HCT116 (cell line): ENCODE data around the gene MBP. TPM values are rescaled to one million over a fixed set of nuclear protein-coding genes. Genes with fewer than 3 reads are reported as not detected.

Source experiments
- ATAC-seq: fragments of 200-7000 bp; cut with Tn5 transposase; 2 replicates; pipeline ENCODE4 v1.9.1; 2020; ENCODE audit warnings: mild to moderate bottlenecking, moderate library complexity
- BruUV-seq: library from RNA; stranded (reverse); fragments of 400-500 nt; replicated peaks from 2 replicates; lab custom pipeline; 2021; lab: Mats Ljungman, UMichigan
- CTCF ChIA-PET: fragments of 300-600 bp; sonication (Branson Sonifier 250); formaldehyde crosslinking; loops from one replicate; lab custom pipeline; 2021; ENCODE audit warnings: antibody characterized with exemption; lab: Charles Lee
- POLR2A ChIA-PET: fragments of 300-600, 350-600 bp; sonication (Branson Sonifier 250); formaldehyde crosslinking; loops from one replicate; lab custom pipeline; 2021; ENCODE audit warnings: antibody characterized with exemption; lab: Charles Lee
- RAD21 ChIA-PET, 2 experiments: fragments of 300-600 bp; sonication (Branson Sonifier 250); formaldehyde crosslinking; loops; one replicate each; lab custom pipeline; 2023; ENCODE audit warnings: low total read pairs in 2 of 2; ENCODE audit not compliant: uncharacterized antibody in 2 of 2, unreplicated experiment in 2 of 2, low non-redundant PET in 1 of 2; lab: Charles Lee
- DNase-seq: peaks from one replicate; pipeline ENCODE4 v3.0.0-alpha.2; 2010; ENCODE audit warnings: low read depth, low spot score
- H2AFZ ChIP-seq: fragments of 200-600 bp; shearing (Covaris generic), sonication (generic); 2 replicates; pipeline ENCODE4 v1.6.1; 2017; ENCODE audit warnings: low read depth, mixed run types, mixed read lengths, antibody characterized with exemption, low read length; ENCODE audit not compliant: poor library complexity, severe bottlenecking
- H3K27ac ChIP-seq: 2 replicates; pipeline ENCODE4 v1.5.1; 2012; ENCODE audit warnings: low read depth, low read length
- H3K27me3 ChIP-seq: fragments of 200-600 bp; sonication (generic); 2 replicates; pipeline ENCODE4 v1.6.1; 2016; ENCODE audit warnings: mixed run types, low read length, mixed read lengths; ENCODE audit not compliant: insufficient read depth
- H3K36me3 ChIP-seq, 2 experiments: fragments of 200-500 bp in 1 of 2; fragments of 200-600 bp in 1 of 2; sonication (Bioruptor generic) in 1 of 2; sonication (generic) in 1 of 2; 2 replicates each; pipeline versions ENCODE4 v1.5.1 to v1.6.1; 2014 to 2016; ENCODE audit warnings: low read length in 2 of 2, inconsistent platforms in 1 of 2, mixed read lengths in 1 of 2, mixed run types in 1 of 2; ENCODE audit not compliant: insufficient read depth in 2 of 2, control insufficient read depth in 1 of 2
- H3K4me1 ChIP-seq, 2 experiments: fragments of 200-600 bp in 1 of 2; sonication (generic) in 1 of 2; 2 replicates each; pipeline versions ENCODE4 v1.5.1 to v1.6.1; 2012 to 2017; ENCODE audit warnings: low read length in 2 of 2, inconsistent platforms in 1 of 2, mild to moderate bottlenecking in 1 of 2, mixed read lengths in 1 of 2, mixed run types in 1 of 2, moderate library complexity in 1 of 2; ENCODE audit not compliant: insufficient read depth in 2 of 2, control insufficient read depth in 1 of 2
- H3K4me2 ChIP-seq: fragments of 200-600 bp; sonication (generic); 2 replicates; pipeline ENCODE4 v1.6.1; 2017; ENCODE audit warnings: mixed run types, low read length, mixed read lengths
- H3K4me3 ChIP-seq, 2 experiments: fragments of 200-600 bp in 1 of 2; sonication (generic) in 1 of 2; replicated peaks in 1 of 2; 2 replicates each; pipeline ENCODE4 v1.5.1; 2011 to 2016; ENCODE audit warnings: low read length in 2 of 2, control low read depth in 1 of 2, low read depth in 1 of 2, mild to moderate bottlenecking in 1 of 2, mixed read lengths in 1 of 2, mixed run types in 1 of 2
- H3K79me2 ChIP-seq: fragments of 200-600 bp; sonication (generic); 2 replicates; pipeline ENCODE4 v1.6.1; 2017; ENCODE audit warnings: mild to moderate bottlenecking, mixed run types, low read length, moderate library complexity, mixed read lengths; ENCODE audit not compliant: insufficient read depth
- H3K9ac ChIP-seq: fragments of 200-600 bp; sonication (generic); 2 replicates; pipeline ENCODE4 v1.6.1; 2016; ENCODE audit warnings: low read length, mixed read lengths
- H3K9me2 ChIP-seq: fragments of 200-600 bp; sonication (generic), shearing (Covaris generic); 2 replicates; pipeline ENCODE4 v1.6.1; 2017; ENCODE audit warnings: mixed run types, mild to moderate bottlenecking, moderate library complexity; ENCODE audit not compliant: insufficient read depth
- H3K9me3 ChIP-seq, 2 experiments: fragments of 200-500 bp in 1 of 2; fragments of 200-600 bp in 1 of 2; sonication (Bioruptor generic) in 1 of 2; sonication (generic) in 1 of 2; 2 replicates each; pipeline ENCODE4 v1.6.1; 2014 to 2017; ENCODE audit warnings: low read length in 2 of 2, mixed read lengths in 2 of 2, inconsistent platforms in 1 of 2, low read depth in 1 of 2, mild to moderate bottlenecking in 1 of 2, mixed run types in 1 of 2, moderate library complexity in 1 of 2; ENCODE audit not compliant: control insufficient read depth in 1 of 2, insufficient read depth in 1 of 2
- H4K20me1 ChIP-seq: fragments of 200-600 bp; sonication (generic), shearing (Covaris generic); 2 replicates; pipeline ENCODE4 v1.6.1; 2017; ENCODE audit warnings: mixed run types, mild to moderate bottlenecking, moderate library complexity; ENCODE audit not compliant: insufficient read depth
- CBX3 ChIP-seq: IDR thresholded peaks from 2 replicates; pipeline ENCODE4 v1.6.1; 2012; ENCODE audit warnings: low read depth
- EZH2 ChIP-seq: fragments of 200-600 bp; sonication (generic); IDR thresholded peaks from 2 replicates; pipeline ENCODE4 v1.6.1; 2017; ENCODE audit warnings: antibody characterized with exemption, mixed run types
- EZH2phosphoT487 ChIP-seq: fragments of 200-600 bp; IDR thresholded peaks from 2 replicates; pipeline ENCODE4 v1.6.1; 2018; ENCODE audit warnings: antibody characterized with exemption, borderline replicate concordance
- FOSL1 ChIP-seq: IDR thresholded peaks from 2 replicates; pipeline ENCODE4 v1.6.1; 2012; ENCODE audit warnings: low read depth
- JUND ChIP-seq: IDR thresholded peaks from 2 replicates; pipeline ENCODE4 v1.6.1; 2012
- POLR2A ChIP-seq: IDR thresholded peaks from 2 replicates; pipeline ENCODE4 v1.7.0; 2011; ENCODE audit warnings: borderline replicate concordance; ENCODE audit not compliant: insufficient read depth, insufficient read length; ENCODE audit errors: extremely low read depth
- SIN3A ChIP-seq: IDR thresholded peaks from 2 replicates; pipeline ENCODE4 v1.6.1; 2012; ENCODE audit warnings: low read depth
- SP1 ChIP-seq: IDR thresholded peaks from 2 replicates; pipeline ENCODE4 v1.6.1; 2012; ENCODE audit warnings: low read depth
- YY1 ChIP-seq: IDR thresholded peaks from 2 replicates; pipeline ENCODE4 v1.6.1; 2011; ENCODE audit warnings: low read length, low read depth, moderate library complexity, mild to moderate bottlenecking; ENCODE audit not compliant: insufficient replicate concordance; ENCODE audit errors: extremely low read depth
- ZFX ChIP-seq: fragments of 450-650 bp; IDR thresholded peaks from 2 replicates; pipeline ENCODE4 v1.6.1; 2017
- intact Hi-C: fragments of 100-400 bp; cut with micrococcal nuclease; formaldehyde crosslinking; loops from 2 replicates; pipeline ENCODE4 v1.10.0; 2022
- total RNA-seq: library from RNA; stranded (reverse); gene quantifications from one replicate; pipeline ENCODE4 v1.2.1, GENCODE V29; 2021; ENCODE audit not compliant: unreplicated experiment
- TF ChIP-seq, protein P1 (sequence below), 3 experiments: fragments of 200-600 bp in 1 of 3; sonication (generic) in 1 of 3; IDR thresholded peaks in 2 of 3; conservative IDR thresholded peaks in 1 of 3; 2 replicates each; pipeline ENCODE4 v1.5.1; 2012 to 2017; ENCODE audit warnings: low read depth in 2 of 3, low read length in 2 of 3, antibody characterized with exemption in 1 of 3, borderline replicate concordance in 1 of 3, control low read depth in 1 of 3, mild to moderate bottlenecking in 1 of 3, mixed read lengths in 1 of 3, mixed run types in 1 of 3, moderate library complexity in 1 of 3; ENCODE audit not compliant: insufficient read depth in 1 of 3
- TF ChIP-seq, protein P2 (sequence below): IDR thresholded peaks from 2 replicates; pipeline ENCODE4 v1.6.1; 2011; ENCODE audit warnings: mild to moderate bottlenecking, low read length, moderate library complexity; ENCODE audit not compliant: insufficient replicate concordance; ENCODE audit errors: extremely low read depth
- TF ChIP-seq, protein P3 (sequence below): IDR thresholded peaks from 2 replicates; pipeline ENCODE4 v1.6.1; 2012; ENCODE audit warnings: low read depth

Gene MBP
- total RNA-seq, 1 experiment from 2014 or later, result 34.9 TPM

DNA sequence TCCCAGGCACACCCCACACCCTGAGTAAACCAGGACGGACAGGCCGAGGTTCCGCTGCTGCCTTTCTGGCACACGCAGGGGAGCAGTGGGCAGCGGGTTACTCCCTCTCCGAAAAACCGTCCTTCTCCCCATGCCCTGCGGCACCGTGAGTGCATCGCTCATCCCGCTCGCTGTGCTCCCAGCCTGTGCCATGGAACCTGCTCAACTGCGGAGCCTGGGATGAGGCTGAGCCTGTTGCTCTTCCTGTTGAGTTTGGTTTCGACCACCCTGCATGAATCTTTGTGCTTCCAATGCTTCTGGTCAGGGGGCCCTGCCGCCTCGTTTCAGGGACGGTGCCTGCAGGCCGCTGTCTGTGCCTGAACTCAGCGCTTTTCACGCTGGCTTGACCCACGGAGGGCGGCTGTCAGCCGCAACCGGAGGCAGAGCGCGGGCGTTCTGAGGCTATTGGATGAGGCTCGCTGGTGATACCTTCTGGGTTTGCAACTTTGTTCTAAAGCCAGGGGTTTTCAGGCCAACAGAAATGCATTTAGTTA, 106.7 kb downstream of the MBP start (continued):
- no peak for TF ChIP-seq YY1
- no peak for TF ChIP-seq SP1
- TF ChIP-seq, all 23 proteins: peak for 0

DNA sequence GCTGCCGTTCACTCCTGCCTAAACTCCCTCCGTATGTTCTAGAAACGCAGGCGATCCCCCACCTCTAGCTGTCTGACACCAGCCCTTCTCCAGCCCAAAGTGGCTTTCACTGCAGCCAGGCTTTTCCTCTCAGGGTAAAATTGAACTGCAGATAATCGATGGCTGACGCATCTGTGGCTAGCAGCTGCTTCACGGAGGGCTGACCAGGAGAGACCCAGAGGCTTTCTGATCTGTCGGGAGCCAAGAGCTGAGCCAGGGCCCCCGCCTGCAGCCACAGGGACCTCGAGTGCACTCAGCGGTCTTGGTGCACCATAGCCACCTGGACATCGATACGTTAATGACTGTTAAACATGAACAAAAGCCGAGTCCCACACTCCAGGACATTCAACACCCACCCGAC, 107.5 kb downstream of the MBP start:
- no peaks in the 10 kb centered on the region for H3K36me3 ChIP-seq
- RAD21 ChIA-PET, result no interaction called here
- CTCF ChIA-PET, result no interaction called here
- no peaks in the 10 kb centered on the region for H4K20me1 ChIP-seq
- H3K27me3 ChIP-seq, result no peaks in the 10 kb centered on the region
- no peaks in the 10 kb centered on the region for H3K9me2 ChIP-seq
- no peak overlapping the region for H3K4me2 ChIP-seq
- no peaks in the 10 kb centered on the region for H3K4me1 ChIP-seq
- H3K27ac ChIP-seq, result no peak overlapping the region
- H2AFZ ChIP-seq, result no peak overlapping the region
- POLR2A ChIA-PET, result no interaction called here
- H3K4me3 ChIP-seq, result no peak overlapping the region
- intact Hi-C loops, result no loop called here
- DNase-seq, result no peak
- TF ChIP-seq EZH2phosphoT487 (no peak), FOSL1 (no peak), EZH2 (no peak), SIN3A (no peak), JUND (no peak), ZFX (no peak), POLR2A (no peak), CBX3 (no peak)
- TF ChIP-seq, protein P1, sequence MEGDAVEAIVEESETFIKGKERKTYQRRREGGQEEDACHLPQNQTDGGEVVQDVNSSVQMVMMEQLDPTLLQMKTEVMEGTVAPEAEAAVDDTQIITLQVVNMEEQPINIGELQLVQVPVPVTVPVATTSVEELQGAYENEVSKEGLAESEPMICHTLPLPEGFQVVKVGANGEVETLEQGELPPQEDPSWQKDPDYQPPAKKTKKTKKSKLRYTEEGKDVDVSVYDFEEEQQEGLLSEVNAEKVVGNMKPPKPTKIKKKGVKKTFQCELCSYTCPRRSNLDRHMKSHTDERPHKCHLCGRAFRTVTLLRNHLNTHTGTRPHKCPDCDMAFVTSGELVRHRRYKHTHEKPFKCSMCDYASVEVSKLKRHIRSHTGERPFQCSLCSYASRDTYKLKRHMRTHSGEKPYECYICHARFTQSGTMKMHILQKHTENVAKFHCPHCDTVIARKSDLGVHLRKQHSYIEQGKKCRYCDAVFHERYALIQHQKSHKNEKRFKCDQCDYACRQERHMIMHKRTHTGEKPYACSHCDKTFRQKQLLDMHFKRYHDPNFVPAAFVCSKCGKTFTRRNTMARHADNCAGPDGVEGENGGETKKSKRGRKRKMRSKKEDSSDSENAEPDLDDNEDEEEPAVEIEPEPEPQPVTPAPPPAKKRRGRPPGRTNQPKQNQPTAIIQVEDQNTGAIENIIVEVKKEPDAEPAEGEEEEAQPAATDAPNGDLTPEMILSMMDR (IDR thresholded peaks at IDR 0.05 in 2 of 3, conservative IDR thresholded peaks at IDR 0.05 in 1 of 3; ENCODE audit: borderline replicate concordance in 1 of 3, insufficient read depth in 1 of 3, low read depth in 2 of 3, low read length in 2 of 3), result no peak
- TF ChIP-seq, protein P2, sequence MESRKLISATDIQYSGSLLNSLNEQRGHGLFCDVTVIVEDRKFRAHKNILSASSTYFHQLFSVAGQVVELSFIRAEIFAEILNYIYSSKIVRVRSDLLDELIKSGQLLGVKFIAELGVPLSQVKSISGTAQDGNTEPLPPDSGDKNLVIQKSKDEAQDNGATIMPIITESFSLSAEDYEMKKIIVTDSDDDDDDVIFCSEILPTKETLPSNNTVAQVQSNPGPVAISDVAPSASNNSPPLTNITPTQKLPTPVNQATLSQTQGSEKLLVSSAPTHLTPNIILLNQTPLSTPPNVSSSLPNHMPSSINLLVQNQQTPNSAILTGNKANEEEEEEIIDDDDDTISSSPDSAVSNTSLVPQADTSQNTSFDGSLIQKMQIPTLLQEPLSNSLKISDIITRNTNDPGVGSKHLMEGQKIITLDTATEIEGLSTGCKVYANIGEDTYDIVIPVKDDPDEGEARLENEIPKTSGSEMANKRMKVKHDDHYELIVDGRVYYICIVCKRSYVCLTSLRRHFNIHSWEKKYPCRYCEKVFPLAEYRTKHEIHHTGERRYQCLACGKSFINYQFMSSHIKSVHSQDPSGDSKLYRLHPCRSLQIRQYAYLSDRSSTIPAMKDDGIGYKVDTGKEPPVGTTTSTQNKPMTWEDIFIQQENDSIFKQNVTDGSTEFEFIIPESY, result no peak
- TF ChIP-seq, protein P3, sequence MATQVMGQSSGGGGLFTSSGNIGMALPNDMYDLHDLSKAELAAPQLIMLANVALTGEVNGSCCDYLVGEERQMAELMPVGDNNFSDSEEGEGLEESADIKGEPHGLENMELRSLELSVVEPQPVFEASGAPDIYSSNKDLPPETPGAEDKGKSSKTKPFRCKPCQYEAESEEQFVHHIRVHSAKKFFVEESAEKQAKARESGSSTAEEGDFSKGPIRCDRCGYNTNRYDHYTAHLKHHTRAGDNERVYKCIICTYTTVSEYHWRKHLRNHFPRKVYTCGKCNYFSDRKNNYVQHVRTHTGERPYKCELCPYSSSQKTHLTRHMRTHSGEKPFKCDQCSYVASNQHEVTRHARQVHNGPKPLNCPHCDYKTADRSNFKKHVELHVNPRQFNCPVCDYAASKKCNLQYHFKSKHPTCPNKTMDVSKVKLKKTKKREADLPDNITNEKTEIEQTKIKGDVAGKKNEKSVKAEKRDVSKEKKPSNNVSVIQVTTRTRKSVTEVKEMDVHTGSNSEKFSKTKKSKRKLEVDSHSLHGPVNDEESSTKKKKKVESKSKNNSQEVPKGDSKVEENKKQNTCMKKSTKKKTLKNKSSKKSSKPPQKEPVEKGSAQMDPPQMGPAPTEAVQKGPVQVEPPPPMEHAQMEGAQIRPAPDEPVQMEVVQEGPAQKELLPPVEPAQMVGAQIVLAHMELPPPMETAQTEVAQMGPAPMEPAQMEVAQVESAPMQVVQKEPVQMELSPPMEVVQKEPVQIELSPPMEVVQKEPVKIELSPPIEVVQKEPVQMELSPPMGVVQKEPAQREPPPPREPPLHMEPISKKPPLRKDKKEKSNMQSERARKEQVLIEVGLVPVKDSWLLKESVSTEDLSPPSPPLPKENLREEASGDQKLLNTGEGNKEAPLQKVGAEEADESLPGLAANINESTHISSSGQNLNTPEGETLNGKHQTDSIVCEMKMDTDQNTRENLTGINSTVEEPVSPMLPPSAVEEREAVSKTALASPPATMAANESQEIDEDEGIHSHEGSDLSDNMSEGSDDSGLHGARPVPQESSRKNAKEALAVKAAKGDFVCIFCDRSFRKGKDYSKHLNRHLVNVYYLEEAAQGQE, result no peak
- no peaks in the 10 kb centered on the region for H3K9me3 ChIP-seq
- peaks cover 2% of the 10 kb centered on the region; the same call in 1 of the 2 replicates for H3K79me2 ChIP-seq
- BruUV-seq, result no TSS peak
- H3K9ac ChIP-seq, result no peak overlapping the region
- no peak for ATAC-seq
